Right kidney (tissue), 1 donor: Measurements from ENCODE around the gene HMGA1.

Experiments used
- DNase-seq: peaks from one replicate; pipeline ENCODE4 v3.0.0-alpha.2; 2016

HMGA1 gene

DNA sequence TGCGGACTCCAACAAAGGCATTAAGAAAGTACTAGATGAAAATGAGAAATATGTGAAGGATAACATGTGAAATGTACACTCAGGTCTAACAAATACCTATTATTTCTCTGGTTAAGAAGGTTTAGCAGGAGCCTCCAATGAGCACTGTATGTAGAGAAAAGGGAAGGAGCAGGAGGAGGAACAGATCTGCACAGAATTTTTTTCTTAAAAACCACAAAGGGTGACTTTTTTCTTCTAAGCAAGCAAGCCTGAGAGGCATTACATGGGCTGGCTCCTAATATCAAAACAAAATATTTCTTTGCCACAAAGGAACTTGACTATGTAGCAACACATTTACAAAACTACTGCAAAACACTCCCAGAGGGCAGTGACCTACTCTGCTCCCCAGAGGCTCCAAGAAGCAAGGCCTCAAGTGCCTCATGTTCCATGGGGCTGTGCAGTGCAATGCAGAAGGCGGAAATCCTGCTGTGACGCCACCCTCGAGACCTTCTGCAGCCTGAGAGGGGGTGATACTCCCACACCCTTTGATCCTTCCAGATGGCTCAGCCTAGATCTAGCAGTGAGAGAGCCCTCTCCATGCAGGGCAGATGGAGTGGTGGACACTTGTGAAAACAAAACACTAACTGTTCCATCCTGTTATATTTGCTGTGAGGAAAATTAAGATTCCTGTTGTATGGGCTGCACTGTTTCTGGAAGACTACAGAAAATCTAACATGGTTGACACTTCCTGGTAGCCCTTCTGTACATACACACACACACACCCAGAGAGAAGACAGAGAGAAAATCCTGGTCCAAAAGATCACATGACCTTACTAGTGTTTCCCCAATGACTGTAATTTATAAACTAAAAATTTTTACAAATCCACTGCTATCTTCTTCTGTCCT lies 48.1 kb downstream of the HMGA1 start:
- no peak for DNase-seq

- DNase-seq, result no peak
These were observed 48.9 kb downstream of the HMGA1 start for GRCh38 chr6:34285448-34286164.

GRCh38 chr6:34288581-34288980 lies 51.9 kb downstream of the HMGA1 start:
- no peak for DNase-seq

DNA sequence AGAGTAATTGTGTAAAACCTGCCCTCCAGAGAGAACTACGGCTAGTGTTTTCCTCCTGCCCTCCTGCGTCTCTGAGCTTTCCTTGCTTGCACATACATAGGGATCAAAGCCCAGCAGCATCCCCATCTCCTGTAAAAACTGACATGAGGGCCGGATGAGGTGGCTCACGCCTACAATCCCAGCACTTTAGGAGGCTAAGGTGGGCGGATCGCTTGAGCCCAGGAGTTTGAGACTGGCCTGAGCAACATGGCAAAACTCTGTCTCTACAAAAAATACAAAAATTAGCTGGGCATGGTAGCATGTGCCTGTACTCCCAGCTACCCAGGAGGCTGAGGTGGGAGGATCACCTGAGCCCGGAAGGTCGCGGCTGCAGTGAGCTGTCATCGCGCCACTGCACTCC lies 52.5 kb downstream of the HMGA1 start:
- no peak for DNase-seq

- DNase-seq, result no peak
These were observed 56.3 kb downstream of the HMGA1 start for GRCh38 chr6:34292954-34293353.

- no peak for DNase-seq
These were observed 59.0 kb downstream of the HMGA1 start for GRCh38 chr6:34295721-34296120.
